ENCODE results near the gene NACC2. TPM values are rescaled to one million over a fixed set of nuclear protein-coding genes. Genes with fewer than 3 reads are reported as not detected.

NACC2 gene
- total RNA-seq, 2 experiments from 2014 or later: 8.1 to 8.5 TPM

- H3K36me3 Mint-ChIP-seq: peaks cover 4% of the 10 kb centered on the region
- intact Hi-C loops (cut with micrococcal nuclease): no loop called here
- CTCF ChIA-PET: no interaction called here
- no peak overlapping the region for H3K27ac Mint-ChIP-seq
- no peaks in the 10 kb centered on the region for H3K27me3 Mint-ChIP-seq
- DNase-seq: no peak
- no peak overlapping the region for H3K4me3 Mint-ChIP-seq
- no peaks in the 10 kb centered on the region for H3K9me3 Mint-ChIP-seq
- no peaks in the 10 kb centered on the region for H3K4me1 Mint-ChIP-seq (ENCODE audit: low read depth)
- POLR2A ChIA-PET: no interaction called here
These were observed 73.0 kb downstream of the NACC2 start for GRCh38 chr9:136021872-136022681.

GRCh38 chr9:136021171-136021871 lies 73.8 kb downstream of the NACC2 start:
- H3K9me3 Mint-ChIP-seq: no peaks in the 10 kb centered on the region
- DNase-seq: peak; percentile 5
- H3K36me3 Mint-ChIP-seq: peaks cover under 1% of the 10 kb centered on the region
- ChIA-PET CTCF (no interaction called here), POLR2A (no interaction called here)
- H3K4me1 Mint-ChIP-seq (ENCODE audit: low read depth): no peaks in the 10 kb centered on the region
- no peaks in the 10 kb centered on the region for H3K27me3 Mint-ChIP-seq
- intact Hi-C loops (cut with micrococcal nuclease): no loop called here
- no peak overlapping the region for H3K4me3 Mint-ChIP-seq
- H3K27ac Mint-ChIP-seq: no peak overlapping the region

GRCh38 chr9:136020671-136021070 lies 74.4 kb downstream of the NACC2 start:
- POLR2A ChIA-PET: no interaction called here
- no peaks in the 10 kb centered on the region for H3K36me3 Mint-ChIP-seq
- CTCF ChIA-PET: no interaction called here
- H3K27ac Mint-ChIP-seq: no peak overlapping the region
- no peak overlapping the region for H3K4me3 Mint-ChIP-seq
- intact Hi-C loops (cut with micrococcal nuclease): no loop called here
- H3K9me3 Mint-ChIP-seq: no peaks in the 10 kb centered on the region
- DNase-seq: peak; percentile 2
- H3K4me1 Mint-ChIP-seq (ENCODE audit: low read depth): no peaks in the 10 kb centered on the region
- no peaks in the 10 kb centered on the region for H3K27me3 Mint-ChIP-seq

GRCh38 chr9:136020206-136020605 lies 74.9 kb downstream of the NACC2 start:
- H3K4me3 Mint-ChIP-seq: no peak overlapping the region
- CTCF ChIA-PET: no interaction called here

GRCh38 chr9:136019681-136020060 lies 75.4 kb downstream of the NACC2 start:
- H3K36me3 Mint-ChIP-seq: no peaks in the 10 kb centered on the region
- H3K9me3 Mint-ChIP-seq: no peaks in the 10 kb centered on the region
- ChIA-PET CTCF (no interaction called here), POLR2A (no interaction called here)
- no peaks in the 10 kb centered on the region for H3K27me3 Mint-ChIP-seq
- peak; percentile 3 for DNase-seq
- no peak overlapping the region for H3K4me3 Mint-ChIP-seq
- H3K4me1 Mint-ChIP-seq (ENCODE audit: low read depth): no peaks in the 10 kb centered on the region
- no peak overlapping the region for H3K27ac Mint-ChIP-seq
- intact Hi-C loops (cut with micrococcal nuclease): no loop called here

More at GRCh38 chr9:136020206-136020605, 74.9 kb downstream of the NACC2 start:
- peak; percentile 6 for DNase-seq
- POLR2A ChIA-PET: no interaction called here
- intact Hi-C loops (cut with micrococcal nuclease): no loop called here
- Mint-ChIP-seq H3K27ac (no peak overlapping the region), H3K36me3 (no peaks in the 10 kb centered on the region), H3K4me1 (ENCODE audit: low read depth) (no peaks in the 10 kb centered on the region), H3K27me3 (no peaks in the 10 kb centered on the region), H3K9me3 (no peaks in the 10 kb centered on the region)

- Mint-ChIP-seq H3K27ac (no peak overlapping the region), H3K4me3 (no peak overlapping the region), H3K4me1 (ENCODE audit: low read depth) (no peaks in the 10 kb centered on the region), H3K27me3 (no peaks in the 10 kb centered on the region), H3K9me3 (no peaks in the 10 kb centered on the region), H3K36me3 (no peaks in the 10 kb centered on the region)
- POLR2A ChIA-PET: no interaction called here
- intact Hi-C loops (cut with micrococcal nuclease): no loop called here
- peak; percentile 4 for DNase-seq
- CTCF ChIA-PET: no interaction called here
These were observed 75.9 kb downstream of the NACC2 start for GRCh38 chr9:136019041-136019680.

GRCh38 chr9:136018257-136019031 lies 76.6 kb downstream of the NACC2 start:
- CTCF ChIA-PET: no interaction called here
- DNase-seq: peak; percentile 2
- no peak overlapping the region for H3K4me3 Mint-ChIP-seq
- H3K27me3 Mint-ChIP-seq: no peaks in the 10 kb centered on the region
- H3K36me3 Mint-ChIP-seq: no peaks in the 10 kb centered on the region
- H3K4me1 Mint-ChIP-seq (ENCODE audit: low read depth): no peaks in the 10 kb centered on the region
- H3K27ac Mint-ChIP-seq: no peak overlapping the region
- no peaks in the 10 kb centered on the region for H3K9me3 Mint-ChIP-seq
- intact Hi-C loops (cut with micrococcal nuclease): no loop called here
- POLR2A ChIA-PET: no interaction called here

- H3K27ac Mint-ChIP-seq: no peak overlapping the region
- DNase-seq: peak; percentile 1
- ChIA-PET CTCF (no interaction called here), POLR2A (no interaction called here)
- no peaks in the 10 kb centered on the region for H3K9me3 Mint-ChIP-seq
- H3K4me3 Mint-ChIP-seq: no peak overlapping the region
- intact Hi-C loops (cut with micrococcal nuclease): no loop called here
- no peaks in the 10 kb centered on the region for H3K4me1 Mint-ChIP-seq (ENCODE audit: low read depth)
- H3K36me3 Mint-ChIP-seq: no peaks in the 10 kb centered on the region
- no peaks in the 10 kb centered on the region for H3K27me3 Mint-ChIP-seq
These were observed 77.5 kb downstream of the NACC2 start for GRCh38 chr9:136017289-136018190.

GRCh38 chr9:136016572-136017288 lies 78.4 kb downstream of the NACC2 start:
- CTCF ChIA-PET: no interaction called here

GRCh38 chr9:136015656-136016571 lies 79.2 kb downstream of the NACC2 start:
- Mint-ChIP-seq H3K36me3 (no peaks in the 10 kb centered on the region), H3K27me3 (no peaks in the 10 kb centered on the region), H3K4me1 (ENCODE audit: low read depth) (no peaks in the 10 kb centered on the region), H3K4me3 (no peak overlapping the region), H3K9me3 (no peaks in the 10 kb centered on the region), H3K27ac (no peak overlapping the region)
- no peak for DNase-seq
- POLR2A ChIA-PET: no interaction called here
- intact Hi-C loops (cut with micrococcal nuclease): no loop called here
- CTCF ChIA-PET: no interaction called here

More at GRCh38 chr9:136016572-136017288, 78.4 kb downstream of the NACC2 start:
- Mint-ChIP-seq H3K4me1 (ENCODE audit: low read depth) (no peaks in the 10 kb centered on the region), H3K27me3 (no peaks in the 10 kb centered on the region), H3K9me3 (no peaks in the 10 kb centered on the region), H3K36me3 (no peaks in the 10 kb centered on the region), H3K4me3 (no peak overlapping the region), H3K27ac (no peak overlapping the region)
- POLR2A ChIA-PET: no interaction called here
- DNase-seq: peak; percentile 7
- intact Hi-C loops (cut with micrococcal nuclease): no loop called here
